Calu3 (cell line): Measurements from ENCODE around the gene FGFRL1. TPM values are rescaled to one million over a fixed set of nuclear protein-coding genes. Genes with fewer than 3 reads are reported as not detected.
A peak's percentile ranks its signal among the peaks of the same experiment; 100 is the strongest.

ENCODE experiments used
- BruUV-seq: library from RNA; stranded (reverse); fragments of 400-500 nt; replicated peaks from 2 replicates; lab custom pipeline; 2021; lab: Mats Ljungman, UMichigan
- CTCF ChIA-PET: fragments of 300-600 bp; sonication (Branson Sonifier 250); formaldehyde crosslinking; loops from one replicate; lab custom pipeline; 2022; ENCODE audit warnings: antibody characterized with exemption; lab: Charles Lee
- DNase-seq: peaks from one replicate; pipeline ENCODE4 v3.0.0; 2022
- H3K27ac Mint-ChIP-seq: one replicate; pipeline ENCODE4 v1.8.0; 2022; ENCODE audit warnings: mixed read lengths; ENCODE audit not compliant: unreplicated experiment
- H3K27me3 Mint-ChIP-seq: one replicate; pipeline ENCODE4 v1.8.0; 2022; ENCODE audit warnings: mixed read lengths; ENCODE audit not compliant: unreplicated experiment
- H3K36me3 Mint-ChIP-seq: one replicate; pipeline ENCODE4 v1.8.0; 2022; ENCODE audit warnings: mild to moderate bottlenecking, moderate library complexity, mixed read lengths; ENCODE audit not compliant: insufficient read depth, unreplicated experiment
- H3K4me1 Mint-ChIP-seq: one replicate; pipeline ENCODE4 v1.8.0; 2022; ENCODE audit warnings: mild to moderate bottlenecking, low read depth, mixed read lengths; ENCODE audit not compliant: unreplicated experiment
- H3K4me3 Mint-ChIP-seq: one replicate; pipeline ENCODE4 v1.8.0; 2022; ENCODE audit warnings: mild to moderate bottlenecking, low read depth, moderate library complexity, mixed read lengths; ENCODE audit not compliant: unreplicated experiment
- H3K9me3 Mint-ChIP-seq: one replicate; pipeline ENCODE4 v1.8.0; 2022; ENCODE audit warnings: low read depth, mixed read lengths; ENCODE audit not compliant: unreplicated experiment
- CTCF ChIP-seq: fragments of 200-600 bp; IDR thresholded peaks from one replicate; pipeline ENCODE4 v1.8.0; 2022; ENCODE audit warnings: antibody characterized with exemption; ENCODE audit not compliant: unreplicated experiment
- intact Hi-C: fragments of 100-400 bp; cut with micrococcal nuclease; formaldehyde crosslinking; loops from one replicate; pipeline ENCODE4 v1.10.0; 2022; ENCODE audit not compliant: unreplicated experiment
- total RNA-seq: library from RNA; stranded (reverse); gene quantifications from 2 replicates; pipeline ENCODE4 v1.2.3, GENCODE V29; 2022

Gene FGFRL1
- total RNA-seq, 1 experiment from 2014 or later, result 43.2 TPM

DNA sequence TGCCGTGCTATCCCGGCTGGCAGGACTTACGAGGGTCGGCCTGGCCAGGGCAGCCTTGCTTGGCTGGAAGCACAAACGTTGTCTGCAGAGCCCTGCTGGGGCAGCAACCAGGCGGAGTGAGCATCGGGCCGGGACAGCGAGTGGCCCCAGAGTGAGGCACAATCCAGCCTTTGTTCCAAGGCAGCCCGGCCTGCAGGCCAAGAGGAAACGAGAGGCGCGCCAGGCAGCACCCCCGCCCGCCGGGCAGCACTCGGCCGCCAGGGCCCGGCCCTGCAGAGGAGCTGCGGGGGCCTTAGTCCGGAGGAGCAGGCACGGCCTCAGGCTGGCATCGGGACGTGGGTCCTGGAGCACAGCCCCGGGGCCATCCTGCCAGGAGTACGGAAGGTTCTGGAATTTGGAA lies 24.1 kb downstream of the FGFRL1 start:
- no TSS peak for BruUV-seq
- peak; percentile 69 for DNase-seq
- H3K27ac Mint-ChIP-seq, result no peak overlapping the region
- CTCF ChIA-PET, result interaction anchor here (0.6 kb wide), 1 partner anchor 24 kb away, joined by 4 read pairs; no protein-coding TSS in a partner anchor
- no peaks in the 10 kb centered on the region for H3K27me3 Mint-ChIP-seq
- H3K4me1 Mint-ChIP-seq, result peaks cover 7% of the 10 kb centered on the region
- H3K4me3 Mint-ChIP-seq, result no peak overlapping the region
- intact Hi-C loops, result no loop called here
- H3K36me3 Mint-ChIP-seq, result no peaks in the 10 kb centered on the region
- no peak for TF ChIP-seq CTCF
- H3K9me3 Mint-ChIP-seq, result no peaks in the 10 kb centered on the region

GRCh38 chr4:1036095-1036494 lies 24.7 kb downstream of the FGFRL1 start:
- Mint-ChIP-seq H3K4me3 (no peak overlapping the region), H3K27me3 (no peaks in the 10 kb centered on the region), H3K4me1 (peaks cover 8% of the 10 kb centered on the region), H3K9me3 (no peaks in the 10 kb centered on the region), H3K27ac (no peak overlapping the region), H3K36me3 (peaks cover 2% of the 10 kb centered on the region)
- no peak for DNase-seq
- CTCF ChIA-PET, result interaction anchor here (0.6 kb wide), 1 partner anchor 24 kb away, joined by 4 read pairs; no protein-coding TSS in a partner anchor
- intact Hi-C loops, result no loop called here
- BruUV-seq, result no TSS peak
- TF ChIP-seq CTCF, result no peak

GRCh38 chr4:1036976-1037810 lies 25.8 kb downstream of the FGFRL1 start:
- Mint-ChIP-seq H3K36me3 (peaks cover 5% of the 10 kb centered on the region), H3K27ac (no peak overlapping the region), H3K4me1 (peaks cover 17% of the 10 kb centered on the region), H3K4me3 (no peak overlapping the region), H3K9me3 (no peaks in the 10 kb centered on the region), H3K27me3 (no peaks in the 10 kb centered on the region)
- CTCF ChIA-PET, result no interaction called here
- DNase-seq, result no peak
- no peak for TF ChIP-seq CTCF
- no TSS peak for BruUV-seq
- intact Hi-C loops, result no loop called here

DNA sequence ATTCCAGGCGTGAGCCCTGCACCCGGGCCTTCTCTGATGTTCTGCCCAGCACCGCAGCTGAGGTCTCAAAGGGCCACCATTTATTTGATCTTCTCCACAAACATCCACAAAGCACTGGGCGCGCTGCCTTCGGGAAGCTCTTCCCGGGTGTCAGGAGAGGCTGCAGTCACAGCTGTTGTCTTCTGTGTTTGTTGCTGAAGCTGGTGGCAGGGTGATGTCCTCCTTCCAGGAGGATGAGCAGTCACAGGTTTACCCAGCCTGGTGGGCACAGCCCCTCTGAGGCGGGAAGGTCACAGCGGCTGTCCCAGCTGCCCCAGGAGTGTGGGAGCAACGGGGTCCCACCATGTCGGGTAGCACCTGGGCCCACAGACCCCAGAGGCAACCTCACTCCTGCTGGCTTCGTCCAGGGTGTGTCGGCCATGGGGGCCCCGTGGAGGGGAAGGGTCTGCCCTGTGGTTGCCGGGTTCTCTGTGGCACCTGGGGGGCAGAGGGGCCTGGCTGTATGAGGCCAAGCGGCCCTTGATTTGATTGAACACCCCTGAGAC lies 27.6 kb downstream of the FGFRL1 start:
- intact Hi-C loops, result no loop called here
- DNase-seq, result no peak
- H3K27ac Mint-ChIP-seq, result no peak overlapping the region
- H3K36me3 Mint-ChIP-seq, result peaks cover 12% of the 10 kb centered on the region
- no peak for TF ChIP-seq CTCF
- no TSS peak for BruUV-seq
- peaks cover 26% of the 10 kb centered on the region for H3K4me1 Mint-ChIP-seq
- no peaks in the 10 kb centered on the region for H3K9me3 Mint-ChIP-seq
- H3K4me3 Mint-ChIP-seq, result no peak overlapping the region
- CTCF ChIA-PET, result no interaction called here
- H3K27me3 Mint-ChIP-seq, result no peaks in the 10 kb centered on the region
